NT2/D1 (cell line): ENCODE measurements around the gene PPFIA2.
"Not testable (repeated sequence)": the region's sequence is repeated elsewhere in the genome, so short reads cannot be mapped to it uniquely, and the experiment has no call there.

ENCODE experiments used
- YY1 ChIP-seq: IDR thresholded peaks from 2 replicates; pipeline ENCODE4 v1.6.1; 2011; ENCODE audit not compliant: insufficient read length, insufficient read depth
- ZNF274 ChIP-seq: IDR thresholded peaks from 2 replicates; pipeline ENCODE4 v1.6.1; 2011; ENCODE audit warnings: mild to moderate bottlenecking, low read depth, low read length

GRCh38 chr12:81590703-81591102 is 168.4 kb downstream of the PPFIA2 start:
- TF ChIP-seq YY1, ZNF274: not testable (repeated sequence)
